Gastrocnemius medialis (tissue), 4 donors: ENCODE measurements around the gene IFIT1.

Experiments
- CTCF ChIP-seq, 5 experiments: fragments of 450-650 bp in 3 of 5; fragments of 200-600 bp in 2 of 5; sonication (generic) in 2 of 5; IDR thresholded peaks in 4 of 5; conservative IDR thresholded peaks in 1 of 5; 1 replicate in 4 of 5; 2 replicates in 1 of 5; pipeline ENCODE4 v1.5.1; 2016 to 2019; ENCODE audit warnings: antibody characterized with exemption in 5 of 5, mild to moderate bottlenecking in 3 of 5, moderate library complexity in 3 of 5
- POLR2A ChIP-seq, 2 donors: fragments of 450-650 bp; IDR thresholded peaks; one replicate each; pipeline ENCODE4 v1.6.1; 2017; ENCODE audit warnings: antibody characterized with exemption in 2 of 2, mild to moderate bottlenecking in 2 of 2, moderate library complexity in 2 of 2

GRCh38 chr10:89398003-89398749, 5.8 kb downstream of the IFIT1 start:
- no peak for TF ChIP-seq CTCF (IDR thresholded peaks at IDR 0.05 in 4 of 5, conservative IDR thresholded peaks at IDR 0.05 in 1 of 5)
- no peak for TF ChIP-seq POLR2A (IDR thresholded peaks at IDR 0.05)
